ENCODE data around the gene GRB10. TPM values are rescaled to one million over a fixed set of nuclear protein-coding genes. Genes with fewer than 3 reads are reported as not detected.
"Not testable (repeated sequence)": the region's sequence is repeated elsewhere in the genome, so short reads cannot be mapped to it uniquely, and the experiment has no call there.

The GRB10 gene
- total and polyA plus RNA-seq, 9 donors = 10.0 to 93.3 (median 27.8) TPM

- no peaks in the 10 kb centered on the region for H3K9me3 ChIP-seq
- intact Hi-C loops (cut with DNase I) = no loop called here
- WGBS, 3 donors = 87 to 95% (median 90%) methylated on average over 5 of the region's 5 CpGs
These were observed 202.6 kb downstream of the GRB10 start for GRCh38 chr7:50580057-50580456.

GRCh38 chr7:50578105-50578504, 204.6 kb downstream of the GRB10 start:
- H3K4me3 ChIP-seq; H3K27me3 ChIP-seq; intact Hi-C loops (cut with DNase I); DNase-seq; H3K4me1 ChIP-seq (ENCODE audit: insufficient read depth); H3K36me3 ChIP-seq; H3K9me3 ChIP-seq; H3K27ac ChIP-seq: not testable (repeated sequence)
- 82 to 94% (median 92%) methylated on average over 4 of the region's 4 CpGs for WGBS, 3 donors

More at GRCh38 chr7:50580057-50580456, 202.6 kb downstream of the GRB10 start:
- no peak for DNase-seq
- TF ChIP-seq CTCF (IDR thresholded peaks at IDR 0.05) = no peak
- TF ChIP-seq POLR2A (IDR thresholded peaks at IDR 0.05) = no peak
- no peak for TF ChIP-seq EP300 (IDR thresholded peaks at IDR 0.05)
- Histone ChIP-seq H3K4me1 (ENCODE audit: insufficient read depth) (no peaks in the 10 kb centered on the region), H3K27ac (no peak overlapping the region), H3K27me3 (no peaks in the 10 kb centered on the region), H3K36me3 (no peaks in the 10 kb centered on the region), H3K4me3 (no peak overlapping the region)

- Histone ChIP-seq H3K4me3 (no peak overlapping the region), H3K27me3 (no peaks in the 10 kb centered on the region), H3K36me3 (no peaks in the 10 kb centered on the region), H3K9me3 (no peaks in the 10 kb centered on the region), H3K4me1 (ENCODE audit: insufficient read depth) (no peaks in the 10 kb centered on the region), H3K27ac (no peak overlapping the region)
- no peak for DNase-seq
- intact Hi-C loops (cut with DNase I) = no loop called here
- WGBS, 3 donors = 91 to 95% (median 94%) methylated on average over 10 of the region's 10 CpGs
- TF ChIP-seq EP300 (IDR thresholded peaks at IDR 0.05) (no peak), CTCF (IDR thresholded peaks at IDR 0.05) (no peak), POLR2A (IDR thresholded peaks at IDR 0.05) (no peak)
These were observed 205.1 kb downstream of the GRB10 start for GRCh38 chr7:50577569-50577968.

GRCh38 chr7:50576388-50576787, 206.3 kb downstream of the GRB10 start:
- H3K4me3 ChIP-seq; H3K4me1 ChIP-seq (ENCODE audit: insufficient read depth); DNase-seq; H3K27me3 ChIP-seq; intact Hi-C loops (cut with DNase I); H3K27ac ChIP-seq; H3K36me3 ChIP-seq; H3K9me3 ChIP-seq: not testable (repeated sequence)
- WGBS, 3 donors = 71 to 81% (median 74%) methylated on average over 6 of the region's 6 CpGs

GRCh38 chr7:50567715-50568261, 214.9 kb downstream of the GRB10 start:
- TF ChIP-seq EP300 (IDR thresholded peaks at IDR 0.05) = no peak
- no peak for TF ChIP-seq POLR2A (IDR thresholded peaks at IDR 0.05)
- no peak for TF ChIP-seq CTCF (IDR thresholded peaks at IDR 0.05)
- WGBS, 3 donors = 86 to 89% (median 87%) methylated on average over 6 of the region's 6 CpGs
- no peaks in the 10 kb centered on the region for H3K9me3 ChIP-seq
- no peak overlapping the region for H3K4me3 ChIP-seq
- no peaks in the 10 kb centered on the region for H3K4me1 ChIP-seq (ENCODE audit: insufficient read depth)
- no peak for DNase-seq
- no peak overlapping the region for H3K27ac ChIP-seq
- no peaks in the 10 kb centered on the region for H3K36me3 ChIP-seq
- H3K27me3 ChIP-seq = no peaks in the 10 kb centered on the region
- intact Hi-C loops (cut with DNase I) = no loop called here

Data from ovary (tissue), 9 donors.